ENCODE data around the gene SPO11. TPM values are rescaled to one million over a fixed set of nuclear protein-coding genes. Genes with fewer than 3 reads are reported as not detected.

The SPO11 gene
- total RNA-seq, 1 experiment from 2014 or later: not detected

DNA sequence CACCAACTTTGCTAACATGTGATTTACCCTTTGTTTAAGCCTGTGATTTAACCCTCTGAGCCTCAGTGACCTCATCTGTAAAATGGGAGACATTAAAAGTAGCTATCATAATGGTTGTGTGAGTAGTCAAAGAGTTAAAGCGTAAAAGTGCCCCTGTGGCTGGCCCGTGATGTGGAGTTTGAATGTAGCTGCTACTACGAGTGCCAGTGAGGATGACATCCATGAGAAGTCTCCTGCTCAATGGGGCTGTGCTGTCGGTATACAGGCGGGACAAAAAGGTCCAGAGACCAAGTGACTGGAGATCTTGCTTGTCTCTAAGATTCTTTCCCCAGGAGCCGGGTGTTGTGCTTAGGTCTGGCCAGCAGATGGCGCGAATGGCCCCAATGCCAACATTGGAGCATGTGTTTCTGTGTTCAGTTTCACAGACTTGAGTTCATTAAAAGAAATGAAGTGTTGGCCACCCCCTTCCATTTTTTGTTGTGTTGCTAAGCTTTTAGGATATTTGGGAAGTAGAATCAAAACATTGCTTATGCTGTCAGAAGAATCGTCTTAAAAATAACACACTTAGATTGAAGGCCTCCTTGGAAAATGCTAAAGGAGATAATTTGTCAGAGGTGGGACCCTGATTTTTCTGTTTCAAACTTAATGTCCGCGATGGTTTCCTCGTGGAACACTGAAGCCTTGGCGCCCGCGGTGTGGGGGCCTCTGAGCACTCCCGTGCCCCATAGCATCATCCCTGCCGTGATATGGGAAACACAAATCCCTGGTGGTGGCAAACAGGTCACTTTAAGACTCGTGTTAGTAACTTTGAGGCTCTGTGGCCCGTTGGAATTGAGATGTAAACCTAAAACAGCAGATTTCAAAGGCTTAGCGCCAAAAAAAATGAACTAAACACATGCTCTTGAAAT, 52.2 kb downstream of the SPO11 start (continued):
- TF ChIP-seq, protein P1, sequence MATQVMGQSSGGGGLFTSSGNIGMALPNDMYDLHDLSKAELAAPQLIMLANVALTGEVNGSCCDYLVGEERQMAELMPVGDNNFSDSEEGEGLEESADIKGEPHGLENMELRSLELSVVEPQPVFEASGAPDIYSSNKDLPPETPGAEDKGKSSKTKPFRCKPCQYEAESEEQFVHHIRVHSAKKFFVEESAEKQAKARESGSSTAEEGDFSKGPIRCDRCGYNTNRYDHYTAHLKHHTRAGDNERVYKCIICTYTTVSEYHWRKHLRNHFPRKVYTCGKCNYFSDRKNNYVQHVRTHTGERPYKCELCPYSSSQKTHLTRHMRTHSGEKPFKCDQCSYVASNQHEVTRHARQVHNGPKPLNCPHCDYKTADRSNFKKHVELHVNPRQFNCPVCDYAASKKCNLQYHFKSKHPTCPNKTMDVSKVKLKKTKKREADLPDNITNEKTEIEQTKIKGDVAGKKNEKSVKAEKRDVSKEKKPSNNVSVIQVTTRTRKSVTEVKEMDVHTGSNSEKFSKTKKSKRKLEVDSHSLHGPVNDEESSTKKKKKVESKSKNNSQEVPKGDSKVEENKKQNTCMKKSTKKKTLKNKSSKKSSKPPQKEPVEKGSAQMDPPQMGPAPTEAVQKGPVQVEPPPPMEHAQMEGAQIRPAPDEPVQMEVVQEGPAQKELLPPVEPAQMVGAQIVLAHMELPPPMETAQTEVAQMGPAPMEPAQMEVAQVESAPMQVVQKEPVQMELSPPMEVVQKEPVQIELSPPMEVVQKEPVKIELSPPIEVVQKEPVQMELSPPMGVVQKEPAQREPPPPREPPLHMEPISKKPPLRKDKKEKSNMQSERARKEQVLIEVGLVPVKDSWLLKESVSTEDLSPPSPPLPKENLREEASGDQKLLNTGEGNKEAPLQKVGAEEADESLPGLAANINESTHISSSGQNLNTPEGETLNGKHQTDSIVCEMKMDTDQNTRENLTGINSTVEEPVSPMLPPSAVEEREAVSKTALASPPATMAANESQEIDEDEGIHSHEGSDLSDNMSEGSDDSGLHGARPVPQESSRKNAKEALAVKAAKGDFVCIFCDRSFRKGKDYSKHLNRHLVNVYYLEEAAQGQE (IDR thresholded peaks at IDR 0.05; ENCODE audit: low read depth): no peak
- TF ChIP-seq SP1 (IDR thresholded peaks at IDR 0.05; ENCODE audit: low read depth): no peak
- TF ChIP-seq SIN3A (IDR thresholded peaks at IDR 0.05; ENCODE audit: low read depth): no peak
- no peak for TF ChIP-seq FOSL1 (IDR thresholded peaks at IDR 0.05; ENCODE audit: low read depth)

DNA sequence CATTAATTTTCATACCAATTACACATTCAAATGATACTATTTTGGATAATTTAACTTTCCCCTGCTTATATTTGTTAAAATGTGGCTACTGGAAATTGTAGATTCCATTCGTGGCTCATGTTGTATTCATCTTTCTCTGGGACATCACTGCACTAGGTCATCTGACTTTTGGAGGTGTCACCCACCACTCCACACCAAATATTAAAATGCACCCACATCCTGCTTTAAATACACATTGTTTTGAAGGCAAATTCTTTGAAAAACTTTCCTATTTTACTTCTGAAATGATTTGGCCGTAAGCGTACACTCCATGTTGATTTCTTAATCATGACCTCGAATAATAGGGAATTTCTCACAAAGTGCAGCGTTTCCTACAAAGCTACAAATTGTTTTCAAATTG, 52.9 kb downstream of the SPO11 start:
- H3K9me2 ChIP-seq (ENCODE audit: insufficient read depth): no peaks in the 10 kb centered on the region
- BruUV-seq (replicated peaks): no TSS peak
- no peak overlapping the region for H3K4me3 ChIP-seq (replicated peaks in 1 of 2; ENCODE audit: low read depth in 1 of 2, low read length in 2 of 2)
- no peak for TF ChIP-seq POLR2AphosphoS5 (IDR thresholded peaks at IDR 0.05; ENCODE audit: low read depth, low read length)
- TF ChIP-seq SP1 (IDR thresholded peaks at IDR 0.05; ENCODE audit: low read depth): no peak
- TF ChIP-seq CBX3 (IDR thresholded peaks at IDR 0.05; ENCODE audit: low read depth): no peak
- no peak for TF ChIP-seq ZNF274 (IDR thresholded peaks at IDR 0.05; ENCODE audit: low read depth, low read length)
- TF ChIP-seq ZBTB33 (IDR thresholded peaks at IDR 0.05; ENCODE audit: extremely low read depth, insufficient replicate concordance, low read length): no peak
- no peak for TF ChIP-seq RAD21 (IDR thresholded peaks at IDR 0.05; ENCODE audit: low read depth)
- TF ChIP-seq ATF3 (IDR thresholded peaks at IDR 0.05): no peak
- no peak overlapping the region for H3K4me2 ChIP-seq (ENCODE audit: low read length)
- peaks cover 6 to 12% of the 10 kb centered on the region in 2 experiments; a peak in 3 of 4 replicates for H3K36me3 ChIP-seq (ENCODE audit: control insufficient read depth in 1 of 2, insufficient read depth in 2 of 2, low read length in 2 of 2)
- POLR2A ChIA-PET: no interaction called here
- ATAC-seq: no peak
- CTCF ChIA-PET: interaction anchor here (1.1 to 2.2 kb wide), 2 partner anchors 8 to 116 kb away, joined by 3 to 5 read pairs; no protein-coding TSS in a partner anchor
- intact Hi-C loops (cut with micrococcal nuclease): loop anchor here (10.0 kb wide), 1 partner anchor 212 kb away; no protein-coding TSS in a partner anchor
- no peaks in the 10 kb centered on the region for H3K79me2 ChIP-seq (ENCODE audit: insufficient read depth, low read length)
- no peaks in the 10 kb centered on the region for H3K27me3 ChIP-seq (ENCODE audit: insufficient read depth, low read length)
- DNase-seq (ENCODE audit: low read depth, low spot score): no peak
- H2AFZ ChIP-seq (ENCODE audit: low read depth, low read length, poor library complexity, severe bottlenecking): no peak overlapping the region
- peaks cover 7% of the 10 kb centered on the region; the same call in 1 of the 2 replicates for H4K20me1 ChIP-seq (ENCODE audit: insufficient read depth)
- RAD21 ChIA-PET (ENCODE audit: low non-redundant PET in 1 of 2, low total read pairs in 2 of 2, uncharacterized antibody in 2 of 2, unreplicated experiment in 2 of 2): no interaction called here
- no peaks in the 10 kb centered on the region for H3K4me1 ChIP-seq (ENCODE audit: control insufficient read depth in 1 of 2, insufficient read depth in 2 of 2, low read length in 2 of 2)
- H3K9me3 ChIP-seq (ENCODE audit: control insufficient read depth in 1 of 2, insufficient read depth in 1 of 2, low read depth in 1 of 2, low read length in 2 of 2): no peaks in the 10 kb centered on the region
- no peak overlapping the region for H3K9ac ChIP-seq (ENCODE audit: low read length)
- H3K27ac ChIP-seq (ENCODE audit: low read depth, low read length): no peak overlapping the region
